Stomach (tissue), 4 donors: ENCODE measurements around the gene SPOUT1.

Experiments used
- EP300 ChIP-seq: sonication (generic); formaldehyde crosslinking; IDR thresholded peaks from one replicate; pipeline ENCODE4 v1.6.1; 2017; ENCODE audit warnings: antibody characterized with exemption
- POLR2A ChIP-seq, 4 donors: fragments of 450-650 bp; IDR thresholded peaks; one replicate each; pipeline ENCODE4 v1.6.1; 2016; ENCODE audit warnings: antibody characterized with exemption in 4 of 4, control low read depth in 2 of 4, mild to moderate bottlenecking in 1 of 4, moderate library complexity in 1 of 4
- POLR2AphosphoS5 ChIP-seq, 3 donors: sonication (generic); formaldehyde crosslinking; IDR thresholded peaks; one replicate each; pipeline ENCODE4 v1.6.1; 2016; ENCODE audit warnings: antibody characterized with exemption in 3 of 3
- TF ChIP-seq, protein P1 (sequence below), 7 experiments: fragments of 450-650 bp in 4 of 7; fragments of 200-600 bp in 3 of 7; sonication (generic) in 3 of 7; IDR thresholded peaks; one replicate each; pipeline ENCODE4 v1.5.1; 2016 to 2019; ENCODE audit warnings: antibody characterized with exemption in 7 of 7, control low read depth in 2 of 7, mild to moderate bottlenecking in 1 of 7

DNA sequence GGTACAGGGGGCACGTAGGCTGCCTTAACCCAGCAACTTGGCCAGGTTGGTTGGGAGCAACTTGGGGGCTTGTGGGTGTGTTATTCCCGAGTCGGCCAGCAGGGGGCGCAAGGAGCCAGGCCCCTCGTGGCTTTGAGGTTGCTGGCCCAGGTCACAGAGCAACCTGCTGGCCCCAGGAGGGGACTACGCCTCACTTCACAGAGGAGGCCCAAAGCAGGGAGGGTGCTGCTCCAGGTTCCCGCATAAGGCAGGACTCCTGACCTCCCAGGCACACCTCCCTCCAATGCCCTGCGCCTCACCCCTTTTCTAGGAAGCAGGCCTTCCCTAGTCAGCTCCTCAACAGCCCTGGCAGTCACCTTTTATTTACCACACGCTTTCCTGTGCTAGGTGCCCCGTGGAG, 34.1 kb upstream of the SPOUT1 start:
- peak in 1 of 3 donors; percentile 47 for TF ChIP-seq POLR2AphosphoS5 (IDR thresholded peaks at IDR 0.05)
- TF ChIP-seq, protein P1, sequence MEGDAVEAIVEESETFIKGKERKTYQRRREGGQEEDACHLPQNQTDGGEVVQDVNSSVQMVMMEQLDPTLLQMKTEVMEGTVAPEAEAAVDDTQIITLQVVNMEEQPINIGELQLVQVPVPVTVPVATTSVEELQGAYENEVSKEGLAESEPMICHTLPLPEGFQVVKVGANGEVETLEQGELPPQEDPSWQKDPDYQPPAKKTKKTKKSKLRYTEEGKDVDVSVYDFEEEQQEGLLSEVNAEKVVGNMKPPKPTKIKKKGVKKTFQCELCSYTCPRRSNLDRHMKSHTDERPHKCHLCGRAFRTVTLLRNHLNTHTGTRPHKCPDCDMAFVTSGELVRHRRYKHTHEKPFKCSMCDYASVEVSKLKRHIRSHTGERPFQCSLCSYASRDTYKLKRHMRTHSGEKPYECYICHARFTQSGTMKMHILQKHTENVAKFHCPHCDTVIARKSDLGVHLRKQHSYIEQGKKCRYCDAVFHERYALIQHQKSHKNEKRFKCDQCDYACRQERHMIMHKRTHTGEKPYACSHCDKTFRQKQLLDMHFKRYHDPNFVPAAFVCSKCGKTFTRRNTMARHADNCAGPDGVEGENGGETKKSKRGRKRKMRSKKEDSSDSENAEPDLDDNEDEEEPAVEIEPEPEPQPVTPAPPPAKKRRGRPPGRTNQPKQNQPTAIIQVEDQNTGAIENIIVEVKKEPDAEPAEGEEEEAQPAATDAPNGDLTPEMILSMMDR (IDR thresholded peaks at IDR 0.05), result peak in 6 of 7 experiments; percentile 88 to 98 (median 95)
- no peak for TF ChIP-seq POLR2A (IDR thresholded peaks at IDR 0.05)
- TF ChIP-seq EP300, result no peak
